Measurements from ENCODE around the gene CUL5. TPM values are rescaled to one million over a fixed set of nuclear protein-coding genes. Genes with fewer than 3 reads are reported as not detected.

Gene CUL5
- total RNA-seq, 1 experiment from 2014 or later = 75.4 TPM

GRCh38 chr11:108032800-108033199 lies 24.1 kb downstream of the CUL5 start:
- POLR2A ChIA-PET = no interaction called here
- Mint-ChIP-seq H3K36me3 (ENCODE audit: insufficient read depth, unreplicated experiment) (peaks cover 80% of the 10 kb centered on the region), H3K27ac (ENCODE audit: unreplicated experiment) (no peak overlapping the region), H3K9me3 (ENCODE audit: unreplicated experiment) (no peaks in the 10 kb centered on the region), H3K4me3 (ENCODE audit: unreplicated experiment) (no peak overlapping the region), H3K4me1 (ENCODE audit: low read depth, unreplicated experiment) (peaks cover 19% of the 10 kb centered on the region), H3K27me3 (ENCODE audit: insufficient read depth, unreplicated experiment) (no peaks in the 10 kb centered on the region)
- Histone ChIP-seq H3K27me3 (replicated peaks; ENCODE audit: control insufficient read depth, insufficient read depth, low read length) (no peaks in the 10 kb centered on the region), H3K4me1 (no peaks in the 10 kb centered on the region), H3K4me3 (ENCODE audit: low read depth, low read length) (no peak overlapping the region), H3K36me3 (ENCODE audit: control insufficient read depth, insufficient read depth, low read length) (peaks cover 4% of the 10 kb centered on the region), H3K9me3 (no peaks in the 10 kb centered on the region)
- no peak for DNase-seq
- BruUV-seq (replicated peaks) = no TSS peak
- CTCF ChIA-PET = interaction anchor here (0.5 to 0.7 kb wide), 2 partner anchors 24 to 451 kb away, joined by 4 to 5 read pairs; partner anchors contain the start of gene CUL5
- intact Hi-C loops (cut with micrococcal nuclease; ENCODE audit: unreplicated experiment) = no loop called here
- TF ChIP-seq CTCF (IDR thresholded peaks at IDR 0.05; ENCODE audit: insufficient read depth in 1 of 2, low read depth in 1 of 2, low read length in 1 of 2, severe bottlenecking in 1 of 2, unreplicated experiment in 1 of 2) = no peak

GRCh38 chr11:108034034-108034433 lies 25.3 kb downstream of the CUL5 start:
- POLR2A ChIA-PET = no interaction called here
- Mint-ChIP-seq H3K4me1 (ENCODE audit: low read depth, unreplicated experiment) (peaks cover 7% of the 10 kb centered on the region), H3K36me3 (ENCODE audit: insufficient read depth, unreplicated experiment) (peaks cover 86% of the 10 kb centered on the region), H3K9me3 (ENCODE audit: unreplicated experiment) (no peaks in the 10 kb centered on the region), H3K4me3 (ENCODE audit: unreplicated experiment) (no peak overlapping the region), H3K27me3 (ENCODE audit: insufficient read depth, unreplicated experiment) (no peaks in the 10 kb centered on the region), H3K27ac (ENCODE audit: unreplicated experiment) (no peak overlapping the region)
- no peaks in the 10 kb centered on the region for H3K27me3 ChIP-seq (replicated peaks; ENCODE audit: control insufficient read depth, insufficient read depth, low read length)
- intact Hi-C loops (cut with micrococcal nuclease; ENCODE audit: unreplicated experiment) = no loop called here
- DNase-seq = no peak
- no peak for TF ChIP-seq CTCF (IDR thresholded peaks at IDR 0.05; ENCODE audit: insufficient read depth in 1 of 2, low read depth in 1 of 2, low read length in 1 of 2, severe bottlenecking in 1 of 2, unreplicated experiment in 1 of 2)
- H3K4me3 ChIP-seq (ENCODE audit: low read depth, low read length) = no peak overlapping the region
- no peaks in the 10 kb centered on the region for H3K4me1 ChIP-seq
- peaks cover 4% of the 10 kb centered on the region for H3K36me3 ChIP-seq (ENCODE audit: control insufficient read depth, insufficient read depth, low read length)
- H3K9me3 ChIP-seq = no peaks in the 10 kb centered on the region
- BruUV-seq (replicated peaks) = TSS peak; percentile 8
- CTCF ChIA-PET = no interaction called here

GRCh38 chr11:108034952-108035351 lies 26.3 kb downstream of the CUL5 start:
- no peak overlapping the region for H3K4me3 ChIP-seq (ENCODE audit: low read depth, low read length)
- no peaks in the 10 kb centered on the region for H3K27me3 Mint-ChIP-seq (ENCODE audit: insufficient read depth, unreplicated experiment)
- no peak overlapping the region for H3K27ac Mint-ChIP-seq (ENCODE audit: unreplicated experiment)
- H3K9me3 Mint-ChIP-seq (ENCODE audit: unreplicated experiment) = no peaks in the 10 kb centered on the region
- peaks cover 6% of the 10 kb centered on the region for H3K4me1 Mint-ChIP-seq (ENCODE audit: low read depth, unreplicated experiment)
- intact Hi-C loops (cut with micrococcal nuclease; ENCODE audit: unreplicated experiment) = no loop called here
- peaks cover 4% of the 10 kb centered on the region for H3K36me3 ChIP-seq (ENCODE audit: control insufficient read depth, insufficient read depth, low read length)
- TF ChIP-seq CTCF (IDR thresholded peaks at IDR 0.05; ENCODE audit: insufficient read depth in 1 of 2, low read depth in 1 of 2, low read length in 1 of 2, severe bottlenecking in 1 of 2, unreplicated experiment in 1 of 2) = no peak
- no peak overlapping the region for H3K4me3 Mint-ChIP-seq (ENCODE audit: unreplicated experiment)
- ChIA-PET POLR2A (no interaction called here), CTCF (no interaction called here)
- DNase-seq = no peak
- peaks cover 91% of the 10 kb centered on the region for H3K36me3 Mint-ChIP-seq (ENCODE audit: insufficient read depth, unreplicated experiment)
- no TSS peak for BruUV-seq (replicated peaks)
- no peaks in the 10 kb centered on the region for H3K27me3 ChIP-seq (replicated peaks; ENCODE audit: control insufficient read depth, insufficient read depth, low read length)
- no peaks in the 10 kb centered on the region for H3K9me3 ChIP-seq
- no peaks in the 10 kb centered on the region for H3K4me1 ChIP-seq
